Left forelimb (tissue), 1 donor: ENCODE measurements around the gene ERC2.

ENCODE experiments used
- DNase-seq: peaks from one replicate; pipeline ENCODE4 v3.0.0-alpha.2; 2018; ENCODE audit warnings: low spot score

ERC2 gene

DNA sequence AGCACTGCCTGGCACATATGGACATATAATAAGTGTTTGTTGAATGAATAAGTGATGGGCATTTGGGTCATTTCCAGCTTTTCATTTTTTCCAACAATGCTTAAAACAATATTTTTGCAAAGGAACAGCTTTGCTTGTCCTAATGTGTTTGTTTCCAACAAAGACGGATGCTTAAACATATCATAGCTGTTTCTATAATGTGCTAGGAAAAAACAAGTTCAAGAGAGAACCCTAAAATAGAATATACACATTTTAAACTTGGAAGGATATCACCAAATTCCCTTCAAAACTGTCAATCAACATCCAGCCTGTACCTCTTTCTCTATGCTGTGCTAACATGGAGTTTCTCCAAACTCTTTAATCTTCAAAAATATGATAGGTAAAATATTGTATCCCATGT is 756.6 kb downstream of the ERC2 start:
- DNase-seq = no peak

GRCh38 chr3:55709411-55710012 is 758.8 kb downstream of the ERC2 start:
- no peak for DNase-seq

GRCh38 chr3:55708921-55709320 is 759.3 kb downstream of the ERC2 start:
- DNase-seq = no peak

GRCh38 chr3:55708242-55708641 is 760.0 kb downstream of the ERC2 start:
- DNase-seq = no peak

- no peak for DNase-seq
Measured at GRCh38 chr3:55704521-55704920, 763.7 kb downstream of the ERC2 start.

- no peak for DNase-seq
Measured at GRCh38 chr3:55702822-55703221, 765.4 kb downstream of the ERC2 start.

DNA sequence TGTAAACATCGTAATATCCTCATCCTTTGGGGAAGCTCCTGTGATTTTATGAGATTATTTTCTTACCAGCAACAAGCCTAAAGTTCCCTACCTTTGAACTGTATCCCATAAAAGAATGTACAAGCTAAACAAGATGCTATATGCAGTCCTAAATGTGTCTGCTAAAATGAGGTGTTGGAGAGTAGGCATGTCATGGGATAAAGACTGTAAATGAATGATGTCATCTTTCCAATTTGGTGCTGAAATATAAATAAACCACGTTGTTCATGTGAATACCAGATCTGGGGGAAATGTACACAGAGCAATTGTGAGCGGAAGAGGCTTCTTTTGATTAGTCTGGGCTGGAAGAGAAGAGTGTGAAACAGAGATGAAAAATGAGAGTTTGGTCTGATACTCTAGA is 766.3 kb downstream of the ERC2 start:
- DNase-seq = no peak

GRCh38 chr3:55698831-55699230 is 769.4 kb downstream of the ERC2 start:
- no peak for DNase-seq

DNA sequence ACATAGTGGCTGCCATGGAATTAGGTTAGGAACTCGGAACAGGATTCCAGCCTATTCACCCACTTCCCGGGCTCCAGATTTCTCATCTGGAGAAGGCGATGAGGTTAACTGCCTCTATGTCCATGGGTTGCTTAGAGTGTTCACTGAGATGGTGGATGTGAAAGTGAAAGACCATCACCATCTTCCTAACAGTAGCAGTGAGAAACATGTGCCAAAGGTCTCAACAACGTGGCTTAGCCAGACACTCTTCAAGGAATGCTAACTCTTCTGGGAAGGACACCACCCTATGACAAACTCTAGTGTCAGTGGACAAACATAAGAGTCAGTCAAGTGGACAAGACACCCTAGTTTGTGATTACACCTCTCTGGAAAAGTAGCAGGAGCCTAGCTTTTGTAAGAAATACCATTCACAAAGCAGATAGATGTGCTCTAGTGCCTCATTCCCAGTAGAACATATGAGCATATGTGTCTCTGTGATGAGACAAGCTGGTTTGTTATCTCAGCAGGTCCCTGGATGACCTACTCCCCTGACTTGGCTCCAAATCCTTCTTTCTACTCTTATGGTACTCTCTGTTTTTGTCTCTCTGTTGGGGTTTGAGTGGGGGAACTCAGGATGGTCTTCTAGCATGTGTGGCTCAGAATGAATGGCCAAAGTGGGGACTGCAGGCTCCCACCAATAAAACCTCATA is 770.9 kb downstream of the ERC2 start:
- no peak for DNase-seq

DNA sequence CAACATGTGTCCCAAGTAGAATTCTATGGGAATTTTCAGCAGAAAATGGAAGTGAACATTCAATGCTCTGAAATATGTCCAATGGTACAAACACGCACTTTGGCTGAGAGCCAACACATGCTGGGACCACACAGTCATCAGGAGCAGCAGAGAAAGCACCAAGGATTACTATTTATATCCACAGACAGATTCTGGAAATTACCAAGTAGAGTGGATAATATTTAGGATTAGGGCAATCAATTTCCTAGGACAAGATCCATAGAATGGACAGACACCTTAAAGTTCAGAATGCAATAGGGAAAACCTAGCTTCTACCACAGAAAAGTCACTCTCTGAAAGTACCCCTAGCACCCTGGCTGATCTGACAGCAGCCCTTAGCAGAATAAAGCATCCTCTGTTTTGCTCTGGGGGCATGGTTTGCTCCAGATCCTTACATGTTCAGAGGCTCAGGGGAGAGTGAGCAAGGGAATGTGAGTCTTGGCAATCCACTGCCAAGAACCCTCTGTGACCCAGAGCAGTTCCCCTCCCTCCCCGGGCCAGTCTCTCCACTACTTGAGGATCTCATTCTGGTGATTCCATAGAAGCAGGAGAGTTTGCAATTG is 775.2 kb downstream of the ERC2 start:
- no peak for DNase-seq

DNA sequence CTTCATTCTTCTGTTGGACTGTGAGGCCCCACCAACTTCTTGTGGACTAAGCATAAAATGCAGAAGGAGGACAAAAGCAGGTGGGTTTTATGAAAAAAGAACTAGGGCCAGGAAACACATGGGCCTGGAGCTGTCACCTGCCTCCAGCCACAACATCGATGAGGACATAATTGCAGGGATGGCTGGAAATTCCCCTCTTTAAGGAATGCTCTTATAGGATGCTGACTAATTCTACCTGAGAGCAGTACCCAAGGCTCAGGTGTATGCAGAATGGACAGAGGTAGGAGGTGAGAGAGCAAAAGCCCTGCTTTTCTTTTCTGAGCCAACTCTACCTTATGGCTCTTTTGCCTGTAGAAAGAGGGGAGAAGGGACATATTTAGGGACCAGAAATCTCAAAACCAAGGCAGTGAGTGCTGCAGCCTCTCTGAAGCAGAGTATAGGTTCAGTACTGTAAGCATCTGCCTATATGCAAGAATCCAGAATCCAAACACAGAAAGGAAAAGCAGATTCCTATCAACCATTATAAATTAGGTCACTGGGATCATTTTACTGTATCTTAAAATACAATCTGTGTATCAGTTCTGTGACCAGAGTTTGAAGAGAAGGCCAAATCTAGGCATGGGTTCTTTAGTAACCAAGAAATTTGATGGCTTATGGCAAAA is 775.8 kb downstream of the ERC2 start:
- no peak for DNase-seq

- no peak for DNase-seq
Measured at GRCh38 chr3:55691141-55691540, 777.1 kb downstream of the ERC2 start.

DNA sequence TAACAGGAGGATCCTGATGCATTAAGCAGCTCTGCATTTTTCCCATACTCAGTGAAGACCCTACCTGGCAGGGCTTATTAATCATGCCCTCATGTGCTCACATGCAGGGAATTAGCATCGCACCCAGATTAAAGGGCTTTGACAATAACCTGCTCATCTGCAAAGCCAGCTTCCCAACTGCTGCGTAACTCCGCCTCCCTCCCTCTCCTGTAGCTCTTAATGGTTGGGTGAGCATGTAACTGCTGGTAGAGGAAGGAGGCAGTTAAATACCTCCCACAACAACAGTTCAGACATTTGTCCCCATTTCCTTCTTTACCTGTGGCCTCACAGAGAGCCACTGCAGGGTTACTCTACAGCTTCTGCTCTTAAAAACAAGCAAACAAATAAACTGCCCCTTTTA is 777.5 kb downstream of the ERC2 start:
- no peak for DNase-seq

- DNase-seq = no peak
Measured at GRCh38 chr3:55690177-55690576, 778.1 kb downstream of the ERC2 start.

DNA sequence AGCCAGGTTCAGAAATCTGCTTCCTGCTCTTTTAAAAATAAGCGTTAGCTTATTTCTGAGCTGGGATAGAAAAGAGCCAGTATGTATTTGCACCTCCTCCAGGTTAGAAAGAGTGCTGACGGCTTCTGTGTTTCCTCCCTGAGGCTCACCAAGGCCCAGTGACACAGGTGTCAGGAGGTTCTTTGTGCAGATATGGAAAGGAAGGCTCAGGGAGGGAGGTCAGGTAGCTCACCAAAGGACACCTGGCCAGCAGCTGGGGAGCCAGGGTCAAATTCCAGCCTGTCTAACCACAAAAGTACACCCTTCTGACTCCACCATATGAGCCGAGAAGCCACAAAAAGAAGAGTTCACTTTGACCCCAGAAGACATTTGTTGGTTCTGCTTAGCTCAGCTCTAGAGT is 780.1 kb downstream of the ERC2 start:
- DNase-seq = no peak

- no peak for DNase-seq
Measured at GRCh38 chr3:55687526-55687925, 780.7 kb downstream of the ERC2 start.

DNA sequence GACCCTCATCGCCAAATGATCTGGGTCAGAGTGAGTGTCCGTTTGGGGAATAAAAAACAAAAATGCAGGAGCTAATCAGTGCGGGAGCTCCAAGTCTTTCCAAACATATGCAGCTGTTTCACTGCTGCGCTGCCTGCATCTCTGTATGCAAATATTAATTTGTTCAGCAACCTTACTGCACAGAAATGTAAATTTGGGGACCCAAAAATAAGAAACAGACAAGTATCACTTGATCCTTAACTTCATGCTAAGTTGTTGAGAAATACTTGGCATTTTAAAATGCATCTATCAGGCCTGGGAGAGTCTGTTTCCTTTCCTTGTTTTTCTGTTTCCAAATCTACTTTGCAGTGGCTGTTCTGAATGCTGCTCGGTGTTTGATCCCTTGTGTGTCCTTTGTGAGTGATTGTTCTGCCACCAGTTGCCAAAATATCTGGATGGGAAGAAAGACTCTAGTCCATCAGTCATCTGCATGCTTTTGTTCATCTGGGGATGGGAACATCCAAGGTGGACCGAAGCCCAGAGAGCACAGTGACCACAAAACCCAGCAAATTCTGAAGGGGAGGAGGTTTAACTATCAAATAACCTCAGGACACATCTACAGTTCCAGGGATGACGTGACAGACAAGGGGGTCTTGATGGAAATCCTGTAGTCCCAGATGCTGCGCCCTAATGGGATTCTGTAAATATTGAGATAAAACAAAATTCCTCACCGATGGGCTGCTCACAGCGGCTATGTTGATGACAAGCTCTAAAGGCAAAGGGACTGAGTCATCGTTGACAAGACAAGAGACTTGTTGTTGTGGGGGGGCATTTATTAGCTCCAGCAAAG is 781.6 kb downstream of the ERC2 start:
- no peak for DNase-seq

- no peak for DNase-seq
Measured at GRCh38 chr3:55683666-55684270, 784.5 kb downstream of the ERC2 start.

DNA sequence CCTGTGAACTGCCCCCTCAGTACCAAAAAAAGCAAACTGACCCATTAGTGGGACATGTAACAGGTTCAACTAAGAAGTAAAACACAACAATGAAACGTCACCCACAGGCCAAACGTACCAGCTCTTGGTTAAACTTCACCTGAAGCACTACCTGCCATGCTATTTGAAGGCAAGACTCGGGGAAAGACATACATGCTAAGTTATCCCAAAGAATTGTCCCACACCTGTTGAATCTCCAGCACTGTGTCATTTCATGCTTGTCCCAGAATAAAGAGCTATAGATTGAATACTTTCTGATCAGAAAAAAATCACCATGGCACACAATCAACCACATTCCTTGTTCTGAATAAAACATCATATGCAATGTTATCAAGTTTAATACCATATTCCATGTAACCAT is 785.8 kb downstream of the ERC2 start:
- DNase-seq = no peak

GRCh38 chr3:55678546-55679216 is 789.6 kb downstream of the ERC2 start:
- DNase-seq = no peak

DNA sequence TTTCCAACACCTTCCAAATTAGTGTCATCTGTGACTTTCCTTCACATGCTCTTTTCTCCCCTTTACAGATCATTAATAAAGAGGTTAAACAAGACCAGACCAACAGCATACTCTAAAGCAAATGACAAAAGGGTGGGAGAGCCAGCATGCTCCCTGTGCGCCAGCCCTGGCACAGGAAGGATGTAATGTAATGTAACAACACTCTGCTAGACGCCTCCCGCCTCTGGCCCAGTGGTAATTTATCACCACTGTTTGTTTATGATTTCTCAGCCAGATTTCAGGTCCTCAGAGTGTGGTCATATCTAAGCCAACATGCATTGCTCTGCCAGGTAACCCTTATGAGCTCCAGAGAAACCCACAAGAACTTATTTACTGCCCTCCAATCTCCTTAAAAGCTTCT is 791.6 kb downstream of the ERC2 start:
- no peak for DNase-seq
